ENCODE data around the gene MACF1. TPM values are rescaled to one million over a fixed set of nuclear protein-coding genes. Genes with fewer than 3 reads are reported as not detected.

Gene MACF1
- total RNA-seq, 1 experiment from 2014 or later: 190 TPM

DNA sequence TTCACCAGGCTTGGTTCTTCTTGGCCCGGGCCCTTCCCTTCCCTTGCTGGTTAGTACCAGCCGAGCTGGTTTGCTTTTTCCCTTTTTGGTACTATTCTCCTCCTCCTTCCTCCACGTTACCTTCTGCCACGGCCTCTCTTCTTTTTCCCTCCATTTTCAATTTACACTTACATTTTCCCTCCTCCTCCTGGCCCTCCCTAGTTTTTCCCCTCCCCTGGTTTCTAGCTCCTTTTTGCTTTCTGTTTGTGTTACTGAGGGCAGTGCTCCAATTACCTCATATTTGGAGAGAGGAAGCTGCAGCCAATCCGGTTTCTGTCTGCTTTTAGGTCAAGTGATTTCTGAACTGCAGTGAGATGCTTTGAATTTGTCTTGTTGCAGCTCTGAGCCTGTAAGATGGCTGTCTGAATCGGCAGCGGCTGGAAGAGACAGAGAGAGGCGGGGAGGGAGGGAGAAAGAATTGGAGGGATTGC, 63.7 kb downstream of the MACF1 start:
- no peaks in the 10 kb centered on the region for H4K20me1 ChIP-seq (ENCODE audit: control insufficient read depth, insufficient read depth, insufficient read length)
- peaks cover 57 to 59% of the 10 kb centered on the region in 2 experiments for H3K4me1 Mint-ChIP-seq
- no CpG with 5 or more reads among the region's 8 CpGs for WGBS (ENCODE audit: extremely low coverage, insufficient read length, low lambda C conversion rate)

More for the DNA sequence above, 63.7 kb downstream of the MACF1 start:
- H3K56ac ChIP-seq (ENCODE audit: insufficient read length, low read depth, low read length): no peak overlapping the region
- no peak overlapping the region for H3K23ac ChIP-seq (ENCODE audit: insufficient read length, low read depth, low read length)
- H3K9ac ChIP-seq (ENCODE audit: extremely low read depth, insufficient read length, low read length): peak overlapping the region; percentile 51
- H3K23me2 ChIP-seq (ENCODE audit: insufficient read length, low read depth, low read length, poor library complexity, severe bottlenecking): peaks cover 7% of the 10 kb centered on the region
- H3K4ac ChIP-seq (ENCODE audit: low read depth, low read length): peak overlapping the region; percentile 26; the same call in 1 of the 2 replicates
- no peaks in the 10 kb centered on the region for H3K27me3 Mint-ChIP-seq (ENCODE audit: low read depth)
- TF ChIP-seq, protein P1, sequence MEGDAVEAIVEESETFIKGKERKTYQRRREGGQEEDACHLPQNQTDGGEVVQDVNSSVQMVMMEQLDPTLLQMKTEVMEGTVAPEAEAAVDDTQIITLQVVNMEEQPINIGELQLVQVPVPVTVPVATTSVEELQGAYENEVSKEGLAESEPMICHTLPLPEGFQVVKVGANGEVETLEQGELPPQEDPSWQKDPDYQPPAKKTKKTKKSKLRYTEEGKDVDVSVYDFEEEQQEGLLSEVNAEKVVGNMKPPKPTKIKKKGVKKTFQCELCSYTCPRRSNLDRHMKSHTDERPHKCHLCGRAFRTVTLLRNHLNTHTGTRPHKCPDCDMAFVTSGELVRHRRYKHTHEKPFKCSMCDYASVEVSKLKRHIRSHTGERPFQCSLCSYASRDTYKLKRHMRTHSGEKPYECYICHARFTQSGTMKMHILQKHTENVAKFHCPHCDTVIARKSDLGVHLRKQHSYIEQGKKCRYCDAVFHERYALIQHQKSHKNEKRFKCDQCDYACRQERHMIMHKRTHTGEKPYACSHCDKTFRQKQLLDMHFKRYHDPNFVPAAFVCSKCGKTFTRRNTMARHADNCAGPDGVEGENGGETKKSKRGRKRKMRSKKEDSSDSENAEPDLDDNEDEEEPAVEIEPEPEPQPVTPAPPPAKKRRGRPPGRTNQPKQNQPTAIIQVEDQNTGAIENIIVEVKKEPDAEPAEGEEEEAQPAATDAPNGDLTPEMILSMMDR (conservative IDR thresholded peaks at IDR 0.05): no peak
- H3K4me2 ChIP-seq (ENCODE audit: insufficient read depth, insufficient read length, low read length): peak overlapping the region; percentile 53
- no peak overlapping the region for H2BK20ac ChIP-seq (ENCODE audit: low read depth, low read length, poor library complexity, severe bottlenecking)
- H2AFZ ChIP-seq (ENCODE audit: low read length): no peak overlapping the region
- peak; percentile 41 for DNase-seq
- peak overlapping the region; percentile 10 for H2BK120ac ChIP-seq (ENCODE audit: low read depth, low read length, poor library complexity, severe bottlenecking)
- no peak overlapping the region for H3T11ph ChIP-seq (ENCODE audit: low read length)
- H2BK12ac ChIP-seq (ENCODE audit: insufficient read length, low read depth, low read length): no peak overlapping the region
- peak overlapping the region; percentile 97 to 99 (median 98) for H3K27ac Mint-ChIP-seq
- peaks cover 7% of the 10 kb centered on the region; the same call in 1 of the 2 replicates for H3K4me1 ChIP-seq (ENCODE audit: insufficient read depth, low read length)
- H3K9me3 ChIP-seq (ENCODE audit: control insufficient read depth, low read depth, low read length): no peaks in the 10 kb centered on the region
- peaks cover 14% of the 10 kb centered on the region; the same call in 1 of the 2 replicates for H3K79me2 ChIP-seq (ENCODE audit: insufficient read depth, low read length)
- H3K9me3 Mint-ChIP-seq: no peaks in the 10 kb centered on the region
- no peak overlapping the region for H4K5ac ChIP-seq (ENCODE audit: insufficient read length, low read depth, low read length)
- H4K91ac ChIP-seq (ENCODE audit: insufficient read length, low read depth, low read length): peak overlapping the region; percentile 25
- H2BK15ac ChIP-seq (ENCODE audit: low read depth, low read length): no peak overlapping the region
- no peak overlapping the region for H2AK5ac ChIP-seq (ENCODE audit: insufficient read length, low read length)
- peak overlapping the region; percentile 78 for H3K27ac ChIP-seq (ENCODE audit: insufficient read length, low read depth, low read length)
- no peak overlapping the region for H2BK5ac ChIP-seq (ENCODE audit: insufficient read length, low read length)
- peak overlapping the region; percentile 44 to 74 for H3K4me3 Mint-ChIP-seq
- H4K8ac ChIP-seq (replicated peaks; ENCODE audit: insufficient read length, low read depth, low read length): no peak overlapping the region
- H3K14ac ChIP-seq (ENCODE audit: insufficient read depth, low read length): peak overlapping the region; percentile 77; the same call in 1 of the 2 replicates
- no peaks in the 10 kb centered on the region for H3K36me3 Mint-ChIP-seq (ENCODE audit: insufficient read depth in 1 of 3, low read depth in 3 of 3)
- H3K27me3 ChIP-seq (ENCODE audit: insufficient read depth, low read length): no peaks in the 10 kb centered on the region
- H3K79me1 ChIP-seq (ENCODE audit: insufficient read depth, low read depth, low read length, poor library complexity, severe bottlenecking): peaks cover 4% of the 10 kb centered on the region
- peak overlapping the region; percentile 80 for H3K18ac ChIP-seq (ENCODE audit: insufficient read length, low read depth, low read length)
